Activated CD4-positive, CD25-positive, alpha-beta regulatory T cell (primary cell): ENCODE measurements around the gene RBM24.

Experiments used
- DNase-seq, 4 experiments: peaks; one replicate each; lab custom pipeline; 2025; lab: John Stamatoyannopoulos, UW

Gene RBM24

GRCh38 chr6:17281100-17281496 is at the start of gene RBM24:
RBM24 (plus strand) TSS chr6:17281361; CDS start chr6:17281582, 221 bp downstream.
- DNase-seq = peak in 1 of 4 experiments; percentile 3

- DNase-seq = no peak
Measured at GRCh38 chr6:17233531-17233930, 47.6 kb upstream of the RBM24 start.

- no peak for DNase-seq
Measured at GRCh38 chr6:17237246-17237645, 43.9 kb upstream of the RBM24 start.

GRCh38 chr6:17239260-17239659 is 41.9 kb upstream of the RBM24 start:
- DNase-seq = no peak

- DNase-seq = no peak
Measured at GRCh38 chr6:17240803-17241500, 40.2 kb upstream of the RBM24 start.

GRCh38 chr6:17242087-17242486 is 39.1 kb upstream of the RBM24 start:
- DNase-seq = no peak

- DNase-seq = no peak
Measured at GRCh38 chr6:17250237-17250636, 30.9 kb upstream of the RBM24 start.

GRCh38 chr6:17251953-17252352 is 29.2 kb upstream of the RBM24 start:
- DNase-seq = no peak

- DNase-seq = no peak
Measured at GRCh38 chr6:17258749-17259148, 22.4 kb upstream of the RBM24 start.

- no peak for DNase-seq
Measured at GRCh38 chr6:17265570-17265969, 15.6 kb upstream of the RBM24 start.

GRCh38 chr6:17267566-17267965 is 13.6 kb upstream of the RBM24 start:
- DNase-seq = no peak

GRCh38 chr6:17268114-17268513 is 13.0 kb upstream of the RBM24 start:
- DNase-seq = no peak

- DNase-seq = no peak
Measured at GRCh38 chr6:17269840-17270239, 11.3 kb upstream of the RBM24 start.

GRCh38 chr6:17271628-17272027 is 9.5 kb upstream of the RBM24 start:
- no peak for DNase-seq

GRCh38 chr6:17276766-17277165 is 4.4 kb upstream of the RBM24 start:
- no peak for DNase-seq

GRCh38 chr6:17277256-17277655 is 3.9 kb upstream of the RBM24 start:
- no peak for DNase-seq

GRCh38 chr6:17278289-17279063 is 2.7 kb upstream of the RBM24 start:
- no peak for DNase-seq

- no peak for DNase-seq
Measured at GRCh38 chr6:17280138-17280537, 1.0 kb upstream of the RBM24 start.

GRCh38 chr6:17280552-17281090 is 540 bp upstream of the RBM24 start:
- no peak for DNase-seq

GRCh38 chr6:17281497-17282481 is 628 bp downstream of the RBM24 start:
- no peak for DNase-seq

GRCh38 chr6:17283074-17283473 is 1.9 kb downstream of the RBM24 start:
- no peak for DNase-seq

GRCh38 chr6:17289630-17290061 is 8.5 kb downstream of the RBM24 start:
- DNase-seq = no peak
